GM18870 (cell line): Measurements from ENCODE around the gene PTCRA.
"Not testable (repeated sequence)": the region's sequence is repeated elsewhere in the genome, so short reads cannot be mapped to it uniquely, and the experiment has no call there.

ENCODE experiments used
- ATAC-seq: cut with Tn5 transposase; IDR thresholded peaks from one replicate; pipeline ENCODE4 v1.9.1; 2021; ENCODE audit warnings: moderate library complexity; ENCODE audit not compliant: unreplicated experiment

The PTCRA gene

GRCh38 chr6:42938987-42939809 is 23.3 kb downstream of the PTCRA start:
- no peak for ATAC-seq

GRCh38 chr6:42939810-42940167 is 23.9 kb downstream of the PTCRA start:
- ATAC-seq = no peak

DNA sequence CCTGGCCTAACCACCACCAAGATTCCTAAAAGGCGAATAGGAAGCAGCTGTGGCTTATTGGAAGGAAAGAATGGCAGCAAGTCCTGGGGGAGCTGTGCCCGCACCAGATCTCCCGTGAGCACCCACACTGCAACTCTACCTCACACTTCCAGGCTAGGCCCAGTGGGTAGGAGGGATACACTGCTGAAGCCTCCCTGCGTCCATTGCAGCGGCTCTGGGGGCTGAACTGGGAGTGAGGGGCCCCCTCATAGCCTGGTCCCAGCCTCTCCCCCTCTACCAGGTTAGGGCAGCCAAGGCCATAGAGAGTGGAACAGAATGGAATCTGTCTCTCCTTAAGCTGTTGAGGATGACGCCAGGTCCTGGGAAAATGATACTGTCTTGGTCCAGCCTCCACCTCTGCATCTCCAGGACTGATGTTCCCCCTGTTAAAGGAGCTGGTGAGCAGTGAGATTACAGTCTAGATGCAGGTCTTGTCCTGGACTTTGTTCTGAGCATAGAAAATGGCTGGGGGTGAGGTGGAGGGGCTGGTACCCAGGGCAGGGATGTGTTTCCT is 24.7 kb downstream of the PTCRA start:
- ATAC-seq = no peak

DNA sequence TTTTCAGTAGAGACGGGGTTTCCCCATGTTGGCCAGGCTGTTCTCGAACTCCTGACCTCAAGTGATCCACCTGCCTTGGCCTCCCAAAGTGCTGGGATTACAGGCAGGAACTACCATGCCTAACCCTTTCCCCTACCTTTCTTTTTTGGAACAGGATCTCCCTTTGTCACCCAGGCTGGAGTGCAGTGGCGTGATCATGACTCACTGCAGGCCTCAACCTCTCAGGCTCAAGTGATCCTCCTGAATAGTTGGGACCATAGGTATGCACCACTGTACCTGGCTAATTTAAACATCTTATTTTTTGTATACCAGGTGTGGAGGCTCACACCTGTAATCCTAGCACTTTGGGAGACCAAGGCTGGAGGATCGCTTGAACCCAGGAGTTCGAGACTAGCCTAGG is 25.5 kb downstream of the PTCRA start:
- ATAC-seq = not testable (repeated sequence)

- no peak for ATAC-seq
Observed at GRCh38 chr6:42942444-42942843, 26.6 kb downstream of the PTCRA start.

DNA sequence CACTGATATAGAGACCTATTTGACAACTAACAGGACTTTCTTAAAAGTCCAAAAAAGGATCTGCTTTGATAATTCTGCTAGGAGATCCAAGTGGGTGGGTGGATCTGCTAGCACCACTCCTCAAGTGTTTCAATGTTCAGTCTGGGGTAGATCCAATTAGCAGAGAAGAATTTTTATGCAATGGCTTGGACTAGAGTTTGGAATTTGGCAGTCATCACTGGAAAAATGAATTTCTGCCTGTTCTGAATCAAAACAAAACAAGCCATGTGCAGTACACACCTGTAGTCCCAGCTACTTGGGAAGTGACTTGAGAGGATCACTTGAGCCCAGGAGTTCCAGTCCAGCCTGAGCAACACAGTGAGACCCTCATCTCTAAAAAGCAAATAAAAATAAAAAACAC is 32.1 kb downstream of the PTCRA start:
- ATAC-seq = no peak

DNA sequence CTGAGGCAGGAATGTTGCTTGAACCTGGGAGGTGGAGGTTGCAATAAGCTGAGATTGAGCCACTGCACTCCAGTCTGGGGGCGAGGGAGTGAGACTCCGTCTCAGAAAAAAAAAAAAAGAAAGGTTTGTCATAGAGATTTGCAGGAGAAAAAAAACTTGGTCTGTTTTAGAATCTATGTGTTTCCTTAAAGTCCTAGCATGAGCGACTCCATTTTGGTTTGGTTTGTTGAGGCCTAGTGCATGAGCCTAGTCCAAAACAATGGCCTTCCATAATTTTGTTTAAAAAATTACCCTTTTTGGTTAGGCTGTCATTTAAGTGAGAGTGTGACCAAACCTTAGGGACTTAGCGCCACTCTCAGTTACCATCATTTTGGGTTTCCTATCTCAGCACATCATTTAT is 36.5 kb downstream of the PTCRA start:
- ATAC-seq = no peak

DNA sequence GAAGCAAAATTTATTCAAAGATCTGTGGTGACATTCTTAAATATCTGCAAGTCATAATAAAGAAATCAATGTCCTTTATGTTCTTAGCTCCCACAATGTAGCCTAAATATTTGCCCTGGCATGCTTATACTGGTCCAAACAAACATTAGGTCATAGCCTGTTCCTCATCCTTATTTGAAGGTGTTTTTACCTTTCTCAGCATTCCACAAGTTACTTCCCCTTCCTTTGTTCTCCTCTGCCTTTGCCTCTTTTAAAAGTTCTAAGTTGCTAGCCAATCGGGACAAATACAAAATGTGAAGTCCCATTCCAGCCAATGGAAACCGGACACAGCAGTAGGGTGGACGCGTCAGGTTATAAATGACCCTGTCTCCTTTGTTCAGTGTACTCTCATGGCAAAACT is 38.6 kb downstream of the PTCRA start:
- not testable (repeated sequence) for ATAC-seq

- ATAC-seq = no peak
Observed at GRCh38 chr6:42958125-42958524, 42.3 kb downstream of the PTCRA start.

DNA sequence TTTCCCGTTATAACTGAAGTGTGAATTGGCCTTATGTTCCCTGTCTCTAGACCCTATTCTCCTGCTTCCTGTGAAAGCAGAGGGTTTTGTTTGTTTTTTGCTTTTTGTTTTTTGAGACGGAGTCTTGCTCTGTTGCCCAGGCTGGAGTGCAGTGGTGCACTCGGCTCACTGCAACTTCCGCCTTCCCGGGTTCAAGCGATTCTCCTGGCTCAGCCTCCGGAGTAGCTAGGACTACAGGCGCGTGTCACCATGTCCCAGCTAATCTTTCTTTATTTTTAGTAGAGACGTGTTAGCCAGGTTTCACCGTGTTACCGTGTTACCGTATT is 44.0 kb downstream of the PTCRA start:
- ATAC-seq = no peak

- no peak for ATAC-seq
Observed at GRCh38 chr6:42960243-42961019, 44.6 kb downstream of the PTCRA start, which contains the start of gene GNMT. GNMT (plus strand) TSS chr6:42960754; CDS start chr6:42960768, 14 bp downstream.

- ATAC-seq = no peak
Observed at GRCh38 chr6:42961020-42961470, 45.2 kb downstream of the PTCRA start.

DNA sequence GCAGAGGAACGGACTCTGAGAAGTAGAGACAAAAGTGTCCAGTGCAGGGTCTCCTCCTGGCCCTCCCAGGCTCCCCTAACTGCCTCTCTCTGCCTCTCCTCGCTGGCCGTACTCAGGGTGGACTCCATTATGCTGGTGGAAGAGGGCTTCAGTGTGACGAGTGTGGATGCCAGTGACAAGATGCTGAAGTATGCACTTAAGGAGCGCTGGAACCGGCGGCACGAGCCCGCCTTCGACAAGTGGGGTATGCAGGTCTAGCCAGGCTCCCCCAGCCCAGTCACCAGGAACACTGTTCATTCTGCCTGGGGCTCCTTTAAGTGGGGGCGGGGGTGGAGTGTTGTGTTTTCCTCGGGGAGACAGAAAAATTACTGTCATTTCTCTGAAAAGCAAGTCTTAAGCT is 46.2 kb downstream of the PTCRA start:
- no peak for ATAC-seq

DNA sequence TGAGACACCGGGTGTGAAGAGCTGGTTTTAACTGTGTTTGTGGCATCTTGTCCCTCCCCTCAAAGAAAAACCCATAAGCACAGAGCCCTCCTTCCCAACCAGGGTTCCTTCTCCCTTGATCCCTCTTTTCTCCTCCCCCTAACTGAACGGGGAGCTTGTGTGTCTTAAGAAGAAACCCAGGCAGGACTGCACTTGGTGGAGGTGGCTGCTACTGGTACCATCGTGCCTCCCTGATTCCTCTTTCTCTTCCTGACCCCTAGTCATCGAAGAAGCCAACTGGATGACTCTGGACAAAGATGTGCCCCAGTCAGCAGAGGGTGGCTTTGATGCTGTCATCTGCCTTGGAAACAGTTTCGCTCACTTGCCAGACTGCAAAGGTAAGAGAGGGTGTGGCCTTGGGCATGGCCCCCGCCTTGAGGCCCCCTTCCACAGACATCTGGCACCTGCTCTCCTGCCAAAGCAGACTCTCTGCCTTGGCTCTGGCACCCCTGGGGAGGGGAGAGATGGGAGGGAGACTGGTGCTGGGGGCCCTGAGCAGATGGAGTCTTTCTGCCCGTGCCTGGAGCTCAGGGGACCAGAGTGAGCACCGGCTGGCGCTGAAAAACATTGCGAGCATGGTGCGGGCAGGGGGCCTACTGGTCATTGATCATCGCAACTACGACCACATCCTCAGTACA is 46.8 kb downstream of the PTCRA start:
- ATAC-seq = no peak

DNA sequence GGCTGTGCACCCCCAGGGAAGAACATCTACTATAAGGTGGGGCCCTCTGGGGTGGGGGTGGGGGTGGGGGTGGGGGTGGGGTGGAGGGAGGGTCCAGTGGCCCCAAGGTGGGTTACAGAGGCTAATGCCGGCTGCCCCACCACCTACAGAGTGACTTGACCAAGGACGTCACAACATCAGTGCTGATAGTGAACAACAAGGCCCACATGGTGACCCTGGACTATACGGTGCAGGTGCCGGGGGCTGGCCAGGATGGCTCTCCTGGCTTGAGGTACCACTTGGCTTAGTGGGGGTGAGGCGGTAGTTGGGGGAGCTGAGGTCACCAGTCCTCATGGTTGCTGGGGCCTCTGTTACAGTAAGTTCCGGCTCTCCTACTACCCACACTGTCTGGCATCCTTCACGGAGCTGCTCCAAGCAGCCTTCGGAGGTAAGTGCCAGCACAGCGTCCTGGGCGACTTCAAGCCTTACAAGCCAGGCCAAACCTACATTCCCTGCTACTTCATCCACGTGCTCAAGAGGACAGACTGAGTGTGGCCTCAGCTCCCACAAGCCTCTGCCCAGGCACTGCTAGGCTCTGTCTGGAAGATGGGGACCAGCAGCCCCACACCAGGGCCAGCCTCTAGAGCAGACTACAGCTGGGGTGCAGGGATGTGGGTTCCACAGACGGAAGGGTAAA is 47.5 kb downstream of the PTCRA start:
- no peak for ATAC-seq

DNA sequence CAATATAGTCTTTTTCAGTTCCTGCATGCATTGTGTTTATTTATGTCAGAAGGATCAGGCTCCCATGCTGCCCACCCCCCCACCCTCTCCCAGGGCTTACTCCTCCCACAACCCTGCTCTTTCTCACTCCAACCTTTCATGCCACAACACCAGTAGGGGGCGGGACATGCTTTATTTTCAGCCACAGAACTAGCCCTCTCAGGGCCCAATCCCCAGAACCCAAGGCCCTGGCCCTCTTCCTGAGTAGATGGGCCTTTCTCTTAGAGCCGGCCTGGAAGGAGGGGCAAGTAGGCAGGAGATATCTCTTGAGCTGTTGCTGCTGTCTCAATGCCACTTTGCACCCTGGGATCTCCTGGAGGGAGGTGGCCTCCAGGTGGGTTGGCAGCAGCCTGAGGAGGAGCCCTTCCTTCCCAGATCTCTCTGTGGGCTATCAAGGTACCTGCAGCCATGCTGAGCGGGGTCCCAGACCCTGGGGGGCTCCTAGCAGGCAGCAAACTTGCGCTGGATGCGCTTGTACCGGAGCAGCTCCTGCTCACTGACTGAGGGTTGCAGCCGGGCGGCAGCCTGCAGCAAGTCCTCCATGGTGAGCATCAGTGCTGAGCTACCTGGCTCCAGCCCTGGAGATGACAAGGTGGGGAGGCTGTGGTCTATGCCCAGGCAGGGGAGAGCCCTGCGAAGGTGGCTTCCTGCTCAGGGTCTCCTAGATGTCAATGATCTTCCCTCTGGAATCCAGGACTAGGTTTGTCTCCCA is 48.2 kb downstream of the PTCRA start:
- ATAC-seq = no peak

DNA sequence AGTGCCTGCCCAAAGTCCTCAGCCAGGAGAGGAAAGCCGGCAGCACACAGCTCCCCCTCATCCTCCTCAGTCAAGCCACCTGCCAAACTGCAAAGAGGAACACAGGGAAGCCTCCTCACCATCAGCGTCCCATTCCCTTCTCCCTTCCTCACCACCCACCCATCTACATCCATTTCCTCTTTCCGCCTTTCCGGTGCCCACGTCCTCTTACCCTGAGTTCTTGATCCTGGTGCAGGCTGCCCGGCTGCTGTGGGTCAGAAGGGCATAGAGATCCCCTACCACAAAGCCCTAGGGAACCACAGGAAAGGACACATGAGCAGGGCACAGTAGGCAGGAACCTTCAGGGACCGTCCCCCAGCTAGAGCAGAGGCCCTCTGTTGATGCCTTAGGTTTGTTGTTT is 50.7 kb downstream of the PTCRA start:
- no peak for ATAC-seq

DNA sequence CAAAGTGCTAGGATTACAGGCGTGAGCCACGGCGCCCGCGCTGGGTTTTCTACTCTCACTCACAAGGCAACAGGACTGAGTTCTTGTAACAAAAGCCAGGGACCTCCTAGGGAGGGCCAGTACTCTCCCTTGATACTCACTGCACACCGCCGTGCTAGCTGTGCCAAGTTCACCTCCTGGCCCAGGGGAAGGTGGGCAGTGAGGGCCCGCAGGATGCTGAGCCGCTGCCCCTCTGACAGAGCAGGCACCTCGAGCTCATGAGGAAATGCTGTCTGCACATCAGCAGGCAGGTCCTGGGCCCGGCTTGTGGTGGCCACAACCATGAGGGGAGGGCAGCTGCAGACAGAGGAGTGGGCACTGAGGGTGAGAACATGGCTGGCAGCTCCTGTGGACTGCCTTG is 51.4 kb downstream of the PTCRA start:
- ATAC-seq = no peak

GRCh38 chr6:42968126-42968701 is 52.4 kb downstream of the PTCRA start:
- ATAC-seq = no peak

- ATAC-seq = no peak
Observed at GRCh38 chr6:42968783-42969182, 52.9 kb downstream of the PTCRA start.
